A172 (cell line): ENCODE measurements around the gene CFTR. TPM values are rescaled to one million over a fixed set of nuclear protein-coding genes. Genes with fewer than 3 reads are reported as not detected.

ENCODE experiments used
- DNase-seq: peaks from one replicate; pipeline ENCODE4 v3.0.0-alpha.2; 2015; ENCODE audit warnings: low spot score
- total RNA-seq: library from RNA; depleted of rRNA; stranded (reverse); fragments of >200 nt; shearing (Covaris generic); gene quantifications from 2 replicates; pipeline ENCODE4 v1.2.3, GENCODE V29; 2014

Gene CFTR
- total RNA-seq, 1 experiment from 2014 or later, result not detected

DNA sequence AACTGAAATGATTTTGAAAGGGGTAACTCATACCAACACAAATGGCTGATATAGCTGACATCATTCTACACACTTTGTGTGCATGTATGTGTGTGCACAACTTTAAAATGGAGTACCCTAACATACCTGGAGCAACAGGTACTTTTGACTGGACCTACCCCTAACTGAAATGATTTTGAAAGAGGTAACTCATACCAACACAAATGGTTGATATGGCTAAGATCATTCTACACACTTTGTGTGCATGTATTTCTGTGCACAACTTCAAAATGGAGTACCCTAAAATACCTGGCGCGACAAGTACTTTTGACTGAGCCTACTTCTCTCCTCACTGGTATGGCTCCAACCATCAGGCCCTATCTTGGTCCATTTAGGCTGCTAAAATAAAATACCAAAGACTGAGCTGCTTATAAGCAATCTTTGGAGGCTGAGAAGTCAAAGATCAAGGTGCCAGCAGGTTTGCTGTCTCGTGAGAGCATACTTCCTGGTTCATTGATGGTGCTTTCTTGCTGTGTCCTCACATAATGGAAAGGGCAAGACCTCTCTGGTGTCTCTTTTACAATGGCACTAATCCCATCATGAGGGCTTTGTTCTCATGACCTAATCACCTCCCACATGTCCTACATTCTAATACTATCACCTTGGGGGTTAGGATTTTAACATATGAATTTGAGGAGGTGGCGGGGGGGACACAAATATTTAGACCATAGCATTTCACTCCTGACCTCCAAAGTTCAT is 173.3 kb downstream of the CFTR start:
- no peak for DNase-seq

- no peak for DNase-seq
These were observed 175.0 kb downstream of the CFTR start for GRCh38 chr7:117654780-117655179.

DNA sequence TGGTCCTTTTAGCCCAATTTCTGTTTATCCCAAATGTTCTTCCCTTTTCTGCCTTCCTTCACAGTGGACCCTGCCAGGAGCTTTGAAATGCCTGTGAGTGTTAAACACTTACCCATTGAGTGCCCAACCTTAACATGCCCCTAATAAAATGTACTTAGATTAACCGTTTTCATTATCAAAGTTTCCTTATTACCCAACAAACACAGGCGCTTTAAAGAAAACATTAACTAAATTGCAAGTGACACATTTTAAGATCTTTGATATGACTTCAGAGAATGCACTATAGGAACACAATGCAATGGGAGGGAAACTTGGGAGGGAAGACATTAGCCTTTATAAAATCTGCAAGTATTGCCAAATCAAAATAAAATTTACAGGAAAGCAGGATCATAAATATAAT is 177.0 kb downstream of the CFTR start:
- no peak for DNase-seq

DNA sequence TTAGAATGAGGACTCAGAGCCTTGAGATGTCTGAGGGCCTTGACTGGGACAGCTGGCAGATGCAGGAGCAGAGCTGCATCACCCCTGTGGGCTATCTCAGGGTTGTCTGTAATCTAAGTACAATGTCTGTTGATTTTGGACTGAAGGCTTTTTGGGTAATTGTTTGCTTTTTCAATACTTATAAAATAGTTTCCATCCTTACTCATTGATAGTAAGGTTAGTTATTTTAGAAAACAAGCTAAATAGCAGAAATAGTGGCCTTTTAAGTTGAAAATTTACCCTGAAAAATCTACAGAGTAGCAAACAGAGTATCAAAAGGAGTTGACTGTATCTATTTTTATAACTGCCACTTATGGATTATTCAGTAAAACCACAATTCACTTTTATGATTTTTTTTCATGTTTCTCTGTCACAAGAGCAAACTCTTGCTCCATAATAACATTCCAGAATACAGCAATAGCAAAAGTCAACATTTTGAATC is 179.7 kb downstream of the CFTR start:
- DNase-seq, result no peak

DNA sequence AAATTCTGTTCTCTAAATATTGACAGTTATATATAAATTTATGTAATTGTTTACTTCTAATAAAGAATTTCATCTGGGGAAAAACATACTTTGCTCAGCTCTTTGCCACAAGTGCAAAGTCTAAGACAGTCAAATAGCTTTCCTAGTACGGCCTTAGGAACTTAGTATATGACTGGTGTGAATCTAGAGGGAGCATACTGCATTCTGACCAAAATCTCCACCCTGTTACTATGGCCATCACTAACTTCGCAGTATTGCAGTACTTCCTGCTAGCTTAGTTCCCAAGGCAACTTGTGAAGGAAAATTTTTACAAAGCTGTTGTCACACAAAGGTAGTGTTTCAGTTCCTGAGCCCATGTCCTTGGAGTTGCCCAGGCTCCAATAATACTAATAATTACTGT is 181.5 kb downstream of the CFTR start:
- no peak for DNase-seq

- DNase-seq, result no peak
These were observed 184.2 kb downstream of the CFTR start for GRCh38 chr7:117664047-117664446.

DNA sequence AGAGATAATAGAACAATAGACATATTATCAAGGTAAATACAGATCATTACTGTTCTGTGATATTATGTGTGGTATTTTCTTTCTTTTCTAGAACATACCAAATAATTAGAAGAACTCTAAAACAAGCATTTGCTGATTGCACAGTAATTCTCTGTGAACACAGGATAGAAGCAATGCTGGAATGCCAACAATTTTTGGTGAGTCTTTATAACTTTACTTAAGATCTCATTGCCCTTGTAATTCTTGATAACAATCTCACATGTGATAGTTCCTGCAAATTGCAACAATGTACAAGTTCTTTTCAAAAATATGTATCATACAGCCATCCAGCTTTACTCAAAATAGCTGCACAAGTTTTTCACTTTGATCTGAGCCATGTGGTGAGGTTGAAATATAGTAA is 185.5 kb downstream of the CFTR start:
- DNase-seq, result peak; percentile 25

DNA sequence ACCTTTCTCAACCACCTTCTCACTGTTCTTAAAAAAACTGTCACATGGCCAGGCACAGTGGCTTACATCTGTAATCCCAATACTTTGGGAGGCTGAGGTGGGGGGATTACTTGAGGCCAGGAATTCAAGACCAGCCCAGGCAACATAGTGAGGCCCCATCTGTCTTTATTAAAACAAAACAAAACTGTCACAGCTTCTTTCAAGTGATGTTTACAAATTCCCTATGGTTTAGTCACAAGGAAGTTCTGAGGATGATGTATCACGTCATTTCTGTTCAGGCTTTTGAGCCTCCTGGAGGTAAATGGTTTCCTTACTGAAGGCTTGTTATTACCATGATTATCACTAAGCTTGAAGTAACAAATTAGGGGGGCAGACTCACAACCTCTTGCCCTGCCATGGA is 186.2 kb downstream of the CFTR start:
- DNase-seq, result peak; percentile 74

DNA sequence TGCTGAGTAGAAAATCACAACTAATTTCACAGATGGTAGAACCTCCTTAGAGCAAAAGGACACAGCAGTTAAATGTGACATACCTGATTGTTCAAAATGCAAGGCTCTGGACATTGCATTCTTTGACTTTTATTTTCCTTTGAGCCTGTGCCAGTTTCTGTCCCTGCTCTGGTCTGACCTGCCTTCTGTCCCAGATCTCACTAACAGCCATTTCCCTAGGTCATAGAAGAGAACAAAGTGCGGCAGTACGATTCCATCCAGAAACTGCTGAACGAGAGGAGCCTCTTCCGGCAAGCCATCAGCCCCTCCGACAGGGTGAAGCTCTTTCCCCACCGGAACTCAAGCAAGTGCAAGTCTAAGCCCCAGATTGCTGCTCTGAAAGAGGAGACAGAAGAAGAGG is 186.9 kb downstream of the CFTR start:
- no peak for DNase-seq

- DNase-seq, result peak; percentile 13
These were observed 187.6 kb downstream of the CFTR start for GRCh38 chr7:117667456-117667855.

DNA sequence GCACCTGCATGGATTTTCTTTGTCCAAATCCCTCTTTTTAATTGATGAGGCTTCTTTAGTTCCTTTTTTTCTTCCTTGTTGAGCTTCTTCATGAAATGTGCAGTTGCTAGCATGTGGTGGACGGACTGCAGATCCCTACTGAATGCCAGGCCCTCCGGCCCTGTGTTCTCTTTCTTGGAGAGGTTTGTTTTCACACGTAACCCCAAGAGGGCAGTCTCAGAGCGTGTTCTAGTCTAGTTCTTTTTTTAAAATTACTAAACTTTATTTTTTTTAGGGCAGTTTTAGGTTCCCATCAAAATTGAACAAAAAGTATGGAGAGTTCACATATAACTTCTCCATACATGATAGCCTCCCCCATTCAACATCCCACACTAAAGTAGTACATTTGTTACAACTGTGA is 190.0 kb downstream of the CFTR start:
- no peak for DNase-seq

DNA sequence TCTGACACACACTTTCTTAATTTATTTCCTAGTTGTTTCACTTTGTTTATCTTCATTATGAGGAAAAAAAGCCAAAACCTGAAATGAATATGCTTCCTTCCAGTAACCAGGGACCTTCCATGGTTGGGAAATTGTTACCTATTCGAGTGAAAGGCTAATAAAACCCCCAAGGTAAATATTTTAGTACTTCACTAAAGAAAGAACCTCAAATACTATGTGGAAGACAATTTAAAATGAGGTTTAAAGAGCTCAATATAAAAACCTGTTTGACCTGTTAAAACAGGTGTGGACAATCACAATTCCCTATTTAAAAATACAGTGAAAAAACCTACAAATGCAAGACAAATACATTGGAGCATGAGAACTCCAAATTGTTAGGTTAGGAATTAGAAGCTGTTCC is 192.6 kb downstream of the CFTR start:
- no peak for DNase-seq

- DNase-seq, result no peak
These were observed 193.5 kb downstream of the CFTR start for GRCh38 chr7:117673367-117673766.

DNA sequence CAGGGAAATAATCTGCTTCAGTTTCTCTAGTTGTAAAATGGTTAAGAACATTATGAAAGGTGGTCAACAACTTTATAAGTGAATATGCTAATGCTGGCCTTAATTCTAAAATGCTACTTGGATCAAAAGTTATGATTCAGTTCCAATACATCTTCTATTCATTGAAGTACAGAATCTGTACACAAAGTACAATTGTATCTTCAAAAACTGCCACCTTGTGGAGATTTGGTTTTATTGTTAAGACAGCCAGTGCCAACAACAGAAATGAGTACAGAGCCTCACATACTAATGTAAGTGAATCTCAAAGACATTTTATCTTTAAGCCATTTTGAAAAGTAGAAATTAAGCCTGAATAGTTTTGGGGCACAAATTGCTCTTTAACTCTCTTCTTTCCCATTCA is 194.0 kb downstream of the CFTR start:
- DNase-seq, result peak; percentile 37

- DNase-seq, result no peak
These were observed 194.8 kb downstream of the CFTR start for GRCh38 chr7:117674617-117675016.

- no peak for DNase-seq
These were observed 195.9 kb downstream of the CFTR start for GRCh38 chr7:117675497-117676435.

DNA sequence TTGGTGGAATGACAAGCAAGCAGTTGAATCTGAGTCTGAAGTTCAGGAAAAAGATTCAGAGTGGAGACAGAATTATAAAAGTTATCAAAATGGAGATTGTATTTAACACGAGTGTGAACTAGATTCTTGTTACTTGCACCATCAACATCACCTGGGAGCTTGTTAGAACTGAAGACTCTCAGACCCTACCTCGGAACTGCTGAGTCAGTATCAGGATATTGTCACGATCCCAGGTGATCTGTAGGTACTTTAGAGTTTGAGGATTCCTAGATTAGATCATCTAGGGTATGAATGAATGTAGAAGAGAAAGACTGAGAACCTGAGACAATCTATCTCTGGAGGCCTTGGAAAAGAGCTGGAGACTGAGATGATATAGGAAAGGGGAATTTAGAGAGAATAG is 199.3 kb downstream of the CFTR start:
- DNase-seq, result no peak

DNA sequence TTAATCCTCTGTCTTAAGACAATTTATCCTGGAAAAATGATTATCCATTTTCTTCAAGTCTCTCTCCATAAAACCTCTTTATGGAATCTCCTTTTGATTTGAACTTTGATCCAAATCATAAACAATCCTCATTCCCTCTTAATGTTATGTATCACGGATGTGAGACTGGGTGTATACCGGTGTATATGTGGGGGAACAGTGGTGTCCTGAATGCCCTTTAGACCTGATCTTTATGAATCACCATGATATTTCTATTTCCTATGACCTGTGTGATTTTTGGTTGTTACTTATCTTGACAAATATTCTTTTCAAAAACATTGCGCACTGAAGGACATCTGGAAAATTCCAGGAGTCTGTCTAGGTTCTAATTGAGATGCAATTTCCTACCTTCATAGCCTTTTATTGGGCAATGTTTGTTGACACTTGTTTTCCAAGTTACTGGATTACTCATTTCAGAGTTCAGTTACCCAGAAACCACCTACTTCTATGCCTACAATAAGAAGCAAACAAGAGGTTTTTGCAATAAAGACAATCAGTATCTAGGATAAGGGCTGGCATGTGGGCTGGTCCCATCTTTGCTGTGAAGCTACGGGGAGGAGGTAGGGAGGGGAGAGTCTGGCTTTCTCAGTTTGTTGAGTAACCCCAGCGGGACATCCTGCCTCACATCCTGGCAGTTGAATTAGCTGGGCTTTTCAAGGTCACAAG is 203.0 kb downstream of the CFTR start:
- peak; percentile 18 for DNase-seq

- no peak for DNase-seq
These were observed 203.8 kb downstream of the CFTR start for GRCh38 chr7:117683430-117684175.

DNA sequence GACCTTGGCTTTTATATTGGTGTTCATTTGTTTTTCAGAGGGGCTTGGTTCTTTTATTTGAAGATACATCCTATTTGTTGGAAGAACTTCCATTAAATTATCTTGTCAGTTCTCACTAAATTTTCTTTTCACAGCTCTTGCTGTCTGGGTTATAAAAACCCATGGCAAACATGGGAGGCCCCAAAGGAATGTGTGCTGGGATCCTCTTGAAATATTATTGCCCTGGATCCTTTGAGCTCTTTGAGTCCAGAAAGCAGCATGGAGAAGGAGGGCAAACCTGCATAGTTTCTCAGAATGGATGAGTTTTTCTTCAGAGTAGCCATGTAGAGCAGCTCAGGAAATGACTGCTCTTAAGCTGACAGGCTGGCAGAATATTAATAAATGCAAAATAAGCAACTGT is 206.0 kb downstream of the CFTR start:
- no peak for DNase-seq

DNA sequence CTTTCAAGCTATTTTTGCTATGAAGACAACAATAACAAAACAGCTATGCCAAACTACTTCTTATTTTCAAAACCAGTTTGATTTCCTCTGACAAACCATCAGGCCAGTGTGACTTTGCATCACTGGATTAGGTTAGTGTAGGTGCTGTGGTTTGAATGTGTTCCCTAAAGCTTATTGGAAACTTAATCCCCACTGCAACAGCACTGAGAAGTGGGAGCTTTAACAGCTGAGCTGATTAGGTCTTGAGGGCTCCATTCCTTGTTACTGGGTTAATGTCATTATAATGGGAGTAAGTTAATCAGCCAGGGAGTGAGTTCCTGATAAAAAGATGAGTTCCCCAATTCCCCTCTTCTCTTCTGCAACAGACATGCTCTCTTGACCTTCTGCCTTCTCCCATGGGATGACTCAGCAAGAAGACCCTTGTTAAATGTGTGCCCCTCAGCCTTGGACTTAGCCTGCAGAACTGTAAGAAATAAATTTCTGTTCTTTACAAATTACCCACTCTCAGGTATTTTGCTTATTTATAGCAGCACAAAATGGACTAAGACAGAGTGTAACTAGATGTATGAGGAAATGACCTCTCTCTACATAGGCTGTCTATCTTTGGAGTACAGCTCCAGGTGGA is 206.6 kb downstream of the CFTR start:
- no peak for DNase-seq
